Suppressor macrophage (primary cell): ENCODE data around the gene DNPH1.

Experiments used
- DNase-seq, 4 experiments: peaks; one replicate each; pipeline ENCODE4 v3.0.0-alpha.2; 2020 to 2022

The DNPH1 gene

DNA sequence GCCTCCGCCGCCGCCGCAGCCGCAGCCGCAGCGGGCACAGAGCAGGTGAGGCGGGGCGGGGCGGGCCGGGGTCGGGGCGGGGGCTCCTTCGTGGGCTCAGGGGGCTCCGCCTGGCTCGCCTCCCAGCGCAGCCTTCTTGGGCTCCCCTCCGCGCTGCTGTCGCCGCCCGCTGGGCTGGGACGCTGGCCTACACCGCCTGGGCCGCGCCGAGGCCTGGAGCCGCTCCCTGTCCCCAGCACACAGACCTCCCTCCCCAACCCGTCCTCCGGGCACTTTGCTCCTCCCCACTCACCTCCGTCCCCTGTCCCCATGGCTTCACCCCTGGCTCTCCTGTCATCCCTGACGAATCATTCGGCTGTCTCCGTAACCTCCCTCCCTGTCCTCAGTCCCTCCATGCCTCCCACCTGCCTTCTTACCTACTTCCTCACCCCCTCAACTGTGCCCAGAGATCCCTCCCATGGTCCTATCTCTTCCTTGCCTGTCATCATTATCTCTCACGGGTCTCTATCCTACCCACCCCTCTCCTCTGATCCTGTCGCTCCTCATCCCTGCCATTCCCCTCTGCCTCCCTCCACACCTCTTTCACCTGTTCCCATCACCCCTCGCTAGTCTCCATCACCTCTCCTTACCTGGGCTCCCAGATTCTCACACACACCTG lies 14.5 kb upstream of the DNPH1 start:
- no peak for DNase-seq

DNA sequence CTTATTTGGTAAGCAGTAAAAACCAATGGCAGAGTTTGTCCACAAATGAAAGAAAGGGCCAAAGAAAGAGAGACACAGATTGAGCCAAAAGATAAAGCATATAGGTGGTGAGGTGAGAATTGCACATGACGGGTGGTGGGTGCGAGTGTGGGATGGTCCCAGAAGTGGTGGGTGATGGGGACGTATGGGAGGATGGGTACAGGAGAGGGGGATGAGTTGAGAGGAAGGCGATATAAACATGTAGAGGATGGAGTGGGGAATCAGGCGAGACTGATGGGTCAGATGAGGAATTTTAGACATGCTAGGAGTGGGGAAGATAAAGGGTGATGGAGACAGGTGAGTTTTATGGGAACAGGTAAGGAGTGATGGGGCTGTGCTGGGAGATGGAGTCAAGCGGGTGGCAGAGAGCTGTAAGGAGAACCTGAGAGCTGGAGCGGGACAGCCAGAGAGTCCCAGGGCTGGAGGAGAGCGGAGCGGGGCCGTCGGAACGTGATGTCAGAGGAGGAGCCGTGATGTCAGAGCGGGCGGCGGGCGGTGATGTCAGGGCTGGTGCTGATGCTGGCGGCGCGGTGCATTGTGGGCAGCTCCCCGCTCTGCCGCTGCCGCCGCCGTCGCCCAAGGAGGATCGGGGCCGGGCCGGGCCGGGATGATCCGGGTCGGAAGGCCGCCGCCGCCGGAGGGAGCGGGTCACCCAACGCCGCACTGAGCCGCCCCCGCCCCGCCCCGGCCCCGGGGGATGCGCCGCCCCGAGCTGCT lies 13.8 kb upstream of the DNPH1 start, which contains the start of gene TTBK1:
TTBK1 (plus strand) TSS at position 574 of the 756 bp plus-strand sequence. CDS start 3,180 bp downstream, outside the sequence.
- no peak for DNase-seq

DNA sequence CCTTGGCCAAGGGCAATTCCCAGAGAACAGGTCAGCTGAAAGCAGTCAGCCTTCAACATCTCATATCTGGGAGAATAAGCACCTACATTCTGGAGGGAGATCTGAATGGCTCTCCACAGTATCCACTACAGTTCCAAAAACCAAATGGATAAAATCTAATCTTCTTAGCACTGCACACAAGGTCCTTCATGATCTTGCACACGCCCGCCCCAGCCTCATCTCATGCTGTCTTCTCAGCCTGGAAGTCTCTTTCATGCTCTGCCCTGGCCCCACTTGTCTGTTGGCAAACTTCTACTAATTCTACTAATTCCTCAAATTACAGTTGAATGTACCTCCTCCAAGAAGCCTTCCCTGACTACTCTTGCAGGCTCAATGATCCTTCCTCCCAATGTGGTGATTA lies 12.2 kb upstream of the DNPH1 start:
- DNase-seq, result no peak

DNA sequence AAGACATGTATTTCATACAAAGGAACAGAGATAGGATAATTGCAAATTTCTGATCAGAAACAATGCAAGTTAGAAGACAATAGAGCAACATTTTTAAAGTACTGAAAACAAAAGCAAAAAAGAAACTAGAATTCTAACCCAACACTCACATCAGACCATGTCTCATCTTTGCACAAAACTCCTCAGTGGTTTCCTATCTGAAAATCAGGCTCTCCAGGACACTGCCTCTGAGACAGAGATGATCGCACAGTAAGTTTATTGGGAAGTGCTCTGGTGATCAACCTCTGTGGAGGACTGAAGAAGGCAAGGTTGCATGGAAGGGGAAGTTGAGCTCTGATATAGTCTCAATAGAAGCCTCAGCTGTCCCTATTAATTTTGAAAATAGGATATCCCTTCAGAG lies 11.7 kb upstream of the DNPH1 start:
- peak in 3 of 4 experiments; percentile 29 to 31 (median 31) for DNase-seq

DNA sequence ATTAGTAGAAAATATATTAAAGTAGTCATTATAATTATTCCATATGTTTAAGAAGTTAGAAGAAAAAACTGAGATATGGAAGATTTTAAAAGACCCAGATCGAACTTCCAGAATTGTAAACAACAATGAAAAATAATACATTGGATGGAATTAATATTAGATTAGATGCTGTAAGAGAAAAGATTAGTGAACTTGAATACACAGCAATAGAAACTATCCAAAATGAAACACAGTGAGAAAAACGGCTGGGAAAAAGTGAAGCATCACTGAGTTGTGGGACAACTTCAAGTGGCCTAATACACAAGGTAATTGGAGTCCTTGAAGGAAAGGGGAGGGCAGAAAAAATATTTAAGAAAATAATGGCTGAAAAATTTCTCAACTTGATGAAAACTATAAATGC lies 9.8 kb upstream of the DNPH1 start:
- no peak for DNase-seq

DNA sequence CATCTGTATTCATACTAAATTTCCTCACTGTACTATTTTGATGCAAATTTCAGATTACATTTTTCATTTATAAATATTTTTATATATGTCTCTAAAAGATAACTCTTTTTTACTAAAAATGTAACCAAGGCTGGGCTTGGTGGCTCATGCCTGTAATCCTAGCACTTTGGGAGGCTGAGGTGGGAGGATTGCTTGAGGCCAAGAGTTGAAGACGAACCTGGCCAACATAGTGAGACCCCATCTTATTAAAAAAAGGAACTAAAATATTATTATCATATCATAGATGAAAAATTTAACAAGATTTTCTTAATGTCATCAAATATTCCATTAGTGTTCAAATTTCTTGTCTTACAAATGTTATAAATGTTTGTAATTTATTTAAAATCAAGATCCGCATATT lies 6.6 kb upstream of the DNPH1 start:
- no peak for DNase-seq

DNA sequence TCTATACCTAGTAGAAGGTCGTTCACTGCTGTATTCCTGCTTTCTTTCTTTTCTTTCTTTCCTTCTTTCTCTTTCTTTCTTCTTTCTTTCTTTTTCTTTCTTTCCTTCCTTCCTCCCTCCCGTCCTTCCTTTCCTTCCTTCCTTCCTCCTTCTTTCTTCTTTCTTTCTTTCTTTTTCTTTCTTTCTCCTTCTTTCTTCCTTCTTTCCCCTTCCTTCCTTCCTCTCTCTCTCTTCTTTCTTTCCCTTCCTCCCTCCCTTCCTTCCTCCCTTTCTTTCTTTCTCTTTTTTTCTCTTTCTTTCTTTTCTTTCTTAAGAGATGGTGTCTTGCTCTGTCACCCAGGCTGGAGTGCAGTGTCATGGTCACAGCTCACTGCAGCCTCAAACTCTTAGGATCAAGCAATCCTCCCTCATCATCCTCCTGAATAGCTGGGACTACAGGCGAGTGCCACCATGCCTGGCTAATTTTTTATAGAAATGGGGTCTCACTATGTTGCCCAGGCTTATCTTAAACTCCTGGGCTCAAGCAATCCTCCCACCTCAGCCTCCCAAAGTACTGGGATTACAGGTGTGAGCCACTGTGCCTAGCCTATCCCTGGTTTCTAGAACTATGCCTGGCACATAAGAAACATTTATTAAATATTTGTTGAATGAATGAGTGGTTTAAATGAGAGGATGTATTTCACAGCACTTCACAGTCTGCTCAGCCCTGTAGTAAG lies 2.6 kb upstream of the DNPH1 start:
- no peak for DNase-seq

DNA sequence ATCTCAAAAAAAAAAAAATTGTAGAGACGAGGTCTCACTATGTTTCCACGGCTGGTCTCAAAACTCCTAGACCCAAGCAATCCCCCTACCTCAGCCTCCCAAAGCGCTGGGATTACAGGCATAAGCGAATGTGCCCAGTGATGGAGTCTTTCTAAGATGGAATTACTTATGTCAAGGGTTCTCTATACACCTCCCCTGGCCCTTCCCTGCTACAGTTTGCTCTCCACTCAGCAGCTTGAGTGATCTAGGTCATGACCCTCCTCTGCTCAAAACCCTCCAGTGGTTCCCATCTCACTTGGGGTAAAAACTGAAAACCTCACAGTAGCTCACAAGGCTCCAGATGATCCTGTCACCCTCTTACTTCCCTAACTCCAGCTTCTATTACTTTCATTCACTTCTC lies 1.8 kb upstream of the DNPH1 start:
- no peak for DNase-seq

DNA sequence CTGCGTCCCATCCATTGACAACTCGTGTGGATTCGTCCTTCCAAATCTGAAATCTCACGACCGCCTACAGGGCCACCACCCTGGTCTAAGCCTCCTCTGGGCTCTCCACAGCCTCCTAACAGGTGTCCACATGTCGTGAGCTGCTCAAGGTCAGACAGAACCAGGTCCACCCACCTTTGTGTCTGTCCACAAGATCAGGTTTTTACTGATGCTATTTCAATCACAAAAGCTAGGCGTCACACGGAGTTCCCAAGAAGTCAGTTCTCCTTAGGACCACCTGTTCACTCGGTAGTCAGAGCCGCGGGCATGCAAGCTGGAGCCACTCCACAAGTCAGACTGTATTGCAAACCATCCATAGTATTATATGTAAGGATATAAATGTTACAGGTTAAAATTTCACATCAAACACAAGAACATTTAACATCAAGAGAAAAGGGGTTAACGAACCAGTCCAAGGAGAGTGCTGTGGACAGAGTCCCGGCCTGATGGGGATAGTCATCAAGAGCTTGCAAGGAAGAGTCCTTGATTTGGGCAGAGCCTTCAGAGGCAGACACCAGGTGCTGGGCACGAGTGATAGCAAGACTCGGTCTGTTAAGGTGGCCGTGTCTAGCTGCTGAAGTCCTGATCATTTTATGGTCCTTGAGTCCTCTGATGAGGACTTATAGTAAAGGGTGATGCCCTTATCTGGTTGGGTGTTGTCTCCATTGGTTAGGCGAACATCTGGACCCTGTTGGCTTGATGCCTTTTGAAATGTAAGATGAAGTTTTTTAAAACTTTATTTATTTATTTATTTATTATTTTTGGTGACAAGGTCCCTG lies 731 bp upstream of the DNPH1 start:
- DNase-seq, result no peak

DNA sequence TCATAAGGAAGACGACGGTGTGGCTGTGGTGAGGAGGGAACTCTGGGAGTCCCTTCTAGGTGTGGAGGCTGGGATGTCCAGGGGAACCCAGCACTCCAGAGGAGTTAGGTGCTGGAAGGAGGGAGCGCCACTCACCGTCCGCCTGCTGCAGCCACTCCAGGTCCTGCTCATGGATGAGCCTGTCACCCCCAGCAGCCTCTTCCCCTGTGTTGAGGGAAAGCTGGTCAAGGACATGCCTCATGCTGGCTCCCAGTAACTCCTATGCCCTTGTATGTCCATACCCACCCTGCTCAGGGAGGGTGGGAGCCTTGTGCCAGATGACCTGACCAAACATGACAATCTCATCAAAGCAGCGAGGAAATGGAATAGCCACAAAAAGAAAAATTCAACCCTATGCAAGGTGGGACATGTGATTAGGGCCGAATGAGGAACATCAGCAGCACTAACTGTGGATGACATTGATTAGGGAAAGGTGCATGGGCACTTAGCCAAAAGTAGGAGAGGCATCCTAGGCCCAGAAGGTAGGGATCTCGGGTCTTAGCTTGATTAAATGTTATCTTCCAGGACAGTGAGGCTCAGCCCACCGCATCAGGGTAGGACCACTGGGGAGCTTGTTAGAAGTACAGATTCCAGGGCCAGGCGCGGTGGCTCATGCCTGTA lies 3.0 kb downstream of the DNPH1 start:
- no peak for DNase-seq

DNA sequence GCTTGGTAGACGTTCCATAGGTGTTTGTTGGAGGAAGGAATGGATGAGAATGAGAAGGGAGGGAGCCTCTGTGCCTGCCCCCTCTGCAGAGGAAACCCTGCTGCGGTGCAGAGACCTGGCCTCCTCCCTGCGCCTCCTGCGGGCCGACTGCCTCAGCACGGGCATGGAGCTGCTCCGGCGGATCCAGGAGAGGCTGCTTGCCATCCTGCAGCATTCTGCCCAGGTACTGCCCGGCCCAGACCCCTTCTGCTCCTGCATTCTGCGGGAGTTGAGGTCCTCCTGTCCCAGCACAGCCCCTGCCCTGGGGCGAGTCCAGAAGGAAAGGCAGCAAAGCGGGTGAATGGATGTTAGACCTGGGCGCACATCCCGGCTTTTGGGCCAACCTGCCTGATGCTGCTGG lies 6.1 kb downstream of the DNPH1 start:
- no peak for DNase-seq

DNA sequence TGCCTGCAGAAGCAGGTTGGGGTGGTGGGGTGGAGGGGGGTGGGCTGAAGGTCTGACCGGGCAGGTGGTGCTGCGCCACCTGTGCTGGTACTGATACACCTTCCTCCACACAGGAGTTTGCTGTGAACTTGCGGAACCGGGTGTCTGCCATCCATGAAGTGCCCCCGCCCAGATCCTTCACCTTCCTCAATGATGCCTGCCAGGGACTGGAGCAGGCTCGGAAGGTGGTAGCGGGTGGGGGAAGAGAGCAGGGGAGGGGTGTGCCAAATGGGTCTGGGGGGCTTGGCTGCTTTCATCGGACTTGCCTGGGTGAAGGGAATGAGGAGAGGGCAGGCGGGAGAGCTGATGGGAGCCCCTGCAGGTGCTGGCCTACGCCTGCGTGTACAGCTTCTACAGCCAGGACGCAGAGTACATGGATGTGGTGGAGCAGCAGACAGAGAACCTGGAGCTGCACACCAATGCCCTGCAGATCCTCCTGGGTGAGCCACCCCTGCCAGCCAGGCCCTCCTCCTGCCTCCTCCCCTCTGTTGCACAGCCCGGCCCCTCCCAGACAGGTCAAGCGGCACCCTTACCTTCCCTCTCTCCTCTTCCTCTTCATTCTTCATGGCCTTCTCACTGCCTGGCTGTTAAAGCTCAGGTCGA lies 6.7 kb downstream of the DNPH1 start:
- DNase-seq, result no peak

DNA sequence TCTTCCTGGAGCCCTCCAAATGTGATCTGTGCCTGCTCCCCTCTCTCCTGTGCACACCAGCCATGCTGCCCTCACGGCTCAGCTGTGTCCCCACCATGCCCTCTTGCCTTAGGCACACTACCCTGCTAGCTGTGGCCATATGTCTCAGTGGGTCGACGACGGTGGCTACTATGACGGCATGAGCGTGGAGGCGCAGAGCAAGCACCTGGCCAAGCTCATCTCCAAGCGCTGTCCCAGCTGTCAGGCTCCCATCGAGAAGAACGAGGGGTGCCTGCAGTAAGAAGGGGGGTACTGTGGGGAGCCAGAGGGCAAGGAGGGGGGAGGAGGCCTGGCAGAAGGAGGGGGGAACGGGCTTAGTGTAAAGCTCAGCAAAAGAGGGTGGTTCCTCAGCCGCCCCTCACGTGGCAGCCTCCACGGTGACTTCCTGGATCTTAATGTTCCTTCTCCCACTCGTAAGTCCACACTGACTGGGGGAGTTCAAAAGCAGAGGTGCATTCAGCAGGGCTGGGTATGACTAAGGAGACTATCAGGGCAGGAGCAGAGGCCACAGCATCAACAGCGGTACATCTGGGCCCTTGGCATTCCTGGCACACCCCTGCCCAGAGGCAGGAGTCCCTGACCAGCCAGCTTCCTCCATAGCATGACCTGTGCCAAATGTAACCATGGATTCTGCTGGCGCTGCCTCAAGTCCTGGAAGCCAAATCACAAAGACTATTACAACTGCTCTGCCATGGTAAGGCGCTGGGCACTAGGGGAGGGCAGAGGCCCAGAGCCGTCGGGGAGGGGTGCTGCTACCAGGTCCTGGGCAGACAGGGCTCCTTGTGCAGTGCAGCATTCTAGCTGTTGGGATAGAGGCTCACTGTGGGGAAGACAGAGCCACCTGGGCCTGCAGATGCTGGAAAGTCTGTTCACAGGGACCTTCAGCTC lies 8.0 kb downstream of the DNPH1 start:
- peak; percentile 31 to 64 (median 62) for DNase-seq

DNA sequence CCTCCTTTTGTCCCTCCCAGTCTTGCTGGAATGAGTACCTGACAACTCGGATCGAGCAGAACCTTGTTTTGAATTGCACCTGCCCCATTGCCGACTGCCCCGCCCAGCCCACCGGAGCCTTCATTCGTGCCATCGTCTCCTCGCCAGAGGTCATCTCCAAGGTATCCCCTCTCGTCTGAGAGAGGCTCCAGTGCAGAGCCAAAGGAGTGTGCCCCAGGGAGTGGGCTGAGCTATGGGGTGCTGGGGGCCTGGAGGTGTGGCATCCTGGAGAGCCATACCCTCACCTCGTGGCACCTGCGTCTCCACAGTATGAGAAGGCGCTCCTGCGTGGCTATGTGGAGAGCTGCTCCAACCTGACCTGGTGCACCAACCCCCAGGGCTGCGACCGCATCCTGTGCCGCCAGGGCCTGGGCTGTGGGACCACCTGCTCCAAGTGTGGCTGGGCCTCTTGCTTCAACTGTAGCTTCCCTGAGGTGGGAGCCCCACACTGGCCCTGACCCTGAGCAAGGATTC lies 8.8 kb downstream of the DNPH1 start:
- no peak for DNase-seq

DNA sequence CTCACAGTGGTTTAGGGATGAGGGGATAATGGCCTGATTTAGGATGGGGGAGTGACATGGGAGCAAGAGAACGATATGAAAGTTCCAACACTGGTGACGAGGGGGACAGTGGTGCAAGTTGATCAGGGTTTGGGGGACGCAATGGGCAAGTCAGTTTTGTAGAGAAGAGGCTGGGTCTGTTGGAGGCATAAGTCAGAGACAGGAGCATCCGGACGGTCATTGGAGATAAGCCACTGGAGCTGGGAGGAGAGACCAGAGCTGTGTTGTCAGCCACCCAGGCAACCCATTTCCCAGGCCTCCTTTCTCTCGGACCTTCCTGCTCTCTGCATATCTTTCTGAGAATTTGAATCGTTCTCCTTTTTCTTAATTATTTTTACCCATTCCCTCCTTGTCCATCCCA lies 9.5 kb downstream of the DNPH1 start:
- DNase-seq, result no peak

DNA sequence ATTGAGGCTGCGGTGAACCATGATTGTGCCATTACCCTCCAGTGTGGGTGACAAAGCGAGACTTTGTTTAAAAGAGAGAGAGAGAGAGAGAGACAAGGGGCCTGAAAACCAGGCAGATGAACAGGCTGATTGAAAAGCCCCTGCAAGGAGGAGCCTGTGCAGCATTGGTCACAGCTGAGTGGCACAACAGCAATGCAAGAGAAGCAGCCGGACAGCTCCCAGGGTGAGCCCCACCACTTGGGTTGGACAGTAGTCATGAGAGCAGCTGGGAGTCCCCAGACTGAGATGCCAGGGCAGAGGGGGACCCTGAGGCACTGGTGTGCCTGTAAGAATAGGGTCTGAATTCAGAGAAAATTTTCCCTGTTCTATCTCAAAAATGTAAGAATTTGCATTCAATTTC lies 10.2 kb downstream of the DNPH1 start:
- no peak for DNase-seq

DNA sequence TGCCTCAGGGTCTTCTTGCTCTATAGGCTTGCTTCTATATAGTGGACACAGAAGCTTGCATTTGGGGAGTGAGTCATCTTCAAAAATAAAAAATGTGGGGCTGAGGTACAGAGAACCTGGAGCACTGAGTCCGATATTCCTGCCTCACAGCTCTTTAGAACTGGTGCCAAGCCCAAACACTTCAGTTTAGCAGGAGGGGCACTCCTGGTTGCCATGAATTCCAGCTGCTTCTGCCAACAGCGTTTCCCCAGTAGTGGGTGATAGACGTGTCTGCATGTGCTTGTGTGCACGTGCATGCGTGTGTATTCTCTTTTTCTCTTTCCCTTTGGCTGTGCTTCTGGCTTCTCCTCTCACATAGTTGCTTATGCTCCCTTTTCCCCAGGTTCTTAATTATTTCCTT lies 11.9 kb downstream of the DNPH1 start:
- no peak for DNase-seq

DNA sequence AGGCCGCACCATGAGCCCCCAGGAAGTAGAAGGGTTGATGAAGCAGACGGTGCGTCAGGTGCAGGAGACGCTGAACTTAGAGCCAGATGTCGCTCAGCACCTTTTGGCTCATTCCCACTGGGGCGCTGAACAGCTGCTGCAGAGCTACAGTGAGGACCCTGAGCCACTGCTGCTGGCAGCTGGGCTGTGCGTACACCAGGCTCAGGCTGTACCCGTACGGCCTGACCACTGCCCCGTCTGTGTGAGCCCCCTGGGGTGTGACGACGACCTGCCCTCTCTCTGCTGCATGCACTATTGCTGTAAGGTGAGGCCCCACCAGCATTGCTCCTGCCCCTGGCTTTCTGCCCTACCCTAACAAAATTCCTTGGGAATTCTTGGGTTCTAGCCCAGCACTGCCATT lies 13.1 kb downstream of the DNPH1 start:
- no peak for DNase-seq

DNA sequence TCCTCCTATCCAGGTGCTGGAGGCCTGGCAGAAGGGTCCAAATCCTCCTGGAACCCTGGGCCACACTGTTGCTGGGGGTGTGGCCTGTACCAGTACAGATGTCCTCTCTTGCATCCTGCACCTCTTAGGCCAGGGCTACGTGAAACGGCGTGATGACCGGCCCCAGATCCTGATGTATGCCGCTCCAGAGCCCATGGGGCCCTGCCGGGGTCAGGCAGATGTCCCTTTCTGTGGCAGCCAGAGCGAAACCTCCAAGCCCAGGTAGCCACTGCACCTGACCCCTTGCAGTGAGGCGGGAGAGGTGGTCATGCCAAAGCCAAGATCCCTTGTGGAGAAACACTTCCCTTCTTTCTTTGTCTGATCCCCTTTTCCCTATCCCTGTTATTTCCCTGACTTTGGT lies 14.2 kb downstream of the DNPH1 start:
- DNase-seq, result no peak

DNA sequence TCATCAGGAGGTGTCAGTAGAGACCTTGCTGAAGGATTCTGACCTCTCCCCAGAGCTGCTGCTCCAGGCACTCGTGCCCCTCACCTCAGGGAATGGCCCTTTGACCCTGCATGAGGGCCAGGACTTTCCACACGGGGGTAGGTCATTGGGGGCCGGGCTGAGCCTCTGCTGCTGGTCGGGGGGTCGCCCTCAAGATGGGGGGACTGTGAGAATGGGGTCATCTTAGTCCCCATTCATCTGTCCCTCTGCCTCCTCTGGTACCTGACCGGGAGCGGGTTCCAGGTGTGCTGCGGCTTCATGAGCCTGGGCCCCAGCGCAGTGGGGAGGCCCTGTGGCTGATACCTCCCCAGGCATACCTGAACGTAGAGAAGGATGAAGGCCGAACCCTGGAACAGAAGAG lies 15.8 kb downstream of the DNPH1 start:
- no peak for DNase-seq
